Effector memory CD8-positive, alpha-beta T cell (primary cell): ENCODE data around the gene TSPYL1.
"Not testable (repeated sequence)": the region's sequence is repeated elsewhere in the genome, so short reads cannot be mapped to it uniquely, and the experiment has no call there.

Source experiments
- ATAC-seq: fragments of 150-1000 bp; cut with Tn5 transposase; replicated peaks from 2 replicates; pipeline ENCODE4 v1.10.0; 2021; ENCODE audit warnings: mild to moderate bottlenecking, moderate library complexity
- DNase-seq, 3 experiments: peaks; one replicate each; pipeline ENCODE4 v3.0.0; 2021
- H3K27ac Mint-ChIP-seq, 2 donors: one replicate each; pipeline ENCODE4 v1.8.0; 2022; ENCODE audit warnings: mild to moderate bottlenecking in 2 of 2, mixed read lengths in 2 of 2, moderate library complexity in 2 of 2
- H3K27me3 Mint-ChIP-seq, 2 donors: one replicate each; pipeline ENCODE4 v1.8.0; 2022; ENCODE audit warnings: mixed read lengths in 2 of 2
- H3K36me3 Mint-ChIP-seq: one replicate; pipeline ENCODE4 v1.8.0; 2022; ENCODE audit warnings: mild to moderate bottlenecking, moderate library complexity, mixed read lengths; ENCODE audit not compliant: insufficient read depth
- H3K4me1 Mint-ChIP-seq, 2 donors: one replicate each; pipeline ENCODE4 v1.8.0; 2022; ENCODE audit warnings: low read depth in 2 of 2, mixed read lengths in 2 of 2
- H3K4me3 Mint-ChIP-seq, 2 donors: one replicate each; pipeline ENCODE4 v1.8.0; 2022; ENCODE audit warnings: mild to moderate bottlenecking in 2 of 2, mixed read lengths in 2 of 2, moderate library complexity in 2 of 2
- H3K9me3 Mint-ChIP-seq, 2 donors: one replicate each; pipeline ENCODE4 v1.8.0; 2022; ENCODE audit warnings: mixed read lengths in 2 of 2
- total RNA-seq, 9 experiments: gene quantifications; one replicate each; lab custom pipeline; 2026; lab: John Stamatoyannopoulos, UW

TSPYL1 gene
- total RNA-seq = 137 to 424 (median 186) reads per million in 9 experiments

GRCh38 chr6:116279232-116280160 lies at the start of gene TSPYL1:
TSS of gene TSPYL1 (minus strand) at chr6:116279930. CDS start at chr6:116279830, 100 bp downstream.
- H3K27ac Mint-ChIP-seq = peak within 1 kb of the TSS; percentile 97 to 100
- peak; percentile 82 for ATAC-seq
- peaks cover 43 to 57% of the 10 kb centered on the region in 2 donors for H3K4me1 Mint-ChIP-seq

GRCh38 chr6:116329156-116329555 lies 49.4 kb upstream of the TSPYL1 start:
- no peak overlapping the region for H3K27ac Mint-ChIP-seq

More at GRCh38 chr6:116279232-116280160, at the start of gene TSPYL1:
- Mint-ChIP-seq H3K36me3 (peaks cover 57% of the 10 kb centered on the region), H3K27me3 (no peaks in the 10 kb centered on the region), H3K9me3 (no peaks in the 10 kb centered on the region), H3K4me3 (peak within 1 kb of the TSS; percentile 87 to 98)
- DNase-seq = peak; percentile 91 to 94 (median 93)

GRCh38 chr6:116328528-116328903 lies 48.8 kb upstream of the TSPYL1 start:
- H3K9me3 Mint-ChIP-seq = no peaks in the 10 kb centered on the region
- H3K4me1 Mint-ChIP-seq = no peaks in the 10 kb centered on the region
- no peaks in the 10 kb centered on the region for H3K36me3 Mint-ChIP-seq
- no peak overlapping the region for H3K4me3 Mint-ChIP-seq
- ATAC-seq = no peak
- no peak for DNase-seq
- H3K27ac Mint-ChIP-seq = no peak overlapping the region
- no peaks in the 10 kb centered on the region for H3K27me3 Mint-ChIP-seq

More at GRCh38 chr6:116329156-116329555, 49.4 kb upstream of the TSPYL1 start:
- no peak for ATAC-seq
- no peaks in the 10 kb centered on the region for H3K4me1 Mint-ChIP-seq
- no peaks in the 10 kb centered on the region for H3K27me3 Mint-ChIP-seq
- H3K36me3 Mint-ChIP-seq = no peaks in the 10 kb centered on the region
- H3K9me3 Mint-ChIP-seq = no peaks in the 10 kb centered on the region
- no peak overlapping the region for H3K4me3 Mint-ChIP-seq
- DNase-seq = no peak

DNA sequence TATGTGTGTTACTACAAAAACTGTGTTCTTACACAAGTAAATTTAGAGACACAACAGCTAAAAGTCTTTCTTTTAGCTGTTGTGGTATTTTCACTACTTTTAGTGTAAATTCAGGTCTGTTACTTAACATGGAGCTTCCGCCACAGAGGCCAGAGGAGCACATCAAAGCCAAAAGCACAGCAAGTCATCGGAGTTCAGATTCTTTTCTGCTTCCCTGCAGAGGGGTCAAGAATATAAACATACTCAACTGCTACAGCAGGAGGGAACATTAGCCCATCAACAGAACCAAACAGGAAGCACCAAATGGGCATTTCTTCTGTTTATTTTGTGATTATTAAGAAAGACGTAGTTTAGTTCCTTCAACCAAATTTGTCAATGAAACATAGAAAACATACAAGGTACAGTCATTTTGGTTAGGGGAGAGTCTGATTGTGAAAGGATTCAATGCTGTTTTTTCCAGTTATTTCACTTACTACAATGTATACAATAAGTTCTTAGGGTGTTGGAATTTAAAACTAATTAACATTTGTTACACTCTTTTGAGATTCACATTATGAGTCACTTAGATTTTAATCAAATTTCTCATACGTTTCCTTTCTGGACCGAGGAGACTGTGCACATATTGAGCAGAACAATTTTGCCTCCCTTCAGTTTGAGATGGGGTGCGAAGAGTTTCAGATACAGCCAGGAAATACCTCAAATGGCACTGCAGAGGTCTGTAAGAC lies 48.2 kb upstream of the TSPYL1 start:
- Mint-ChIP-seq H3K9me3 (no peaks in the 10 kb centered on the region), H3K4me3 (no peak overlapping the region), H3K4me1 (no peaks in the 10 kb centered on the region), H3K27me3 (no peaks in the 10 kb centered on the region), H3K36me3 (no peaks in the 10 kb centered on the region), H3K27ac (no peak overlapping the region)
- no peak for ATAC-seq
- no peak for DNase-seq

GRCh38 chr6:116326996-116327395 lies 47.3 kb upstream of the TSPYL1 start:
- ATAC-seq (no peak), DNase-seq (no peak)
- H3K27ac Mint-ChIP-seq = no peak overlapping the region
- no peaks in the 10 kb centered on the region for H3K4me1 Mint-ChIP-seq
- H3K9me3 Mint-ChIP-seq = no peaks in the 10 kb centered on the region
- H3K36me3 Mint-ChIP-seq = no peaks in the 10 kb centered on the region
- H3K27me3 Mint-ChIP-seq = no peaks in the 10 kb centered on the region
- no peak overlapping the region for H3K4me3 Mint-ChIP-seq

DNA sequence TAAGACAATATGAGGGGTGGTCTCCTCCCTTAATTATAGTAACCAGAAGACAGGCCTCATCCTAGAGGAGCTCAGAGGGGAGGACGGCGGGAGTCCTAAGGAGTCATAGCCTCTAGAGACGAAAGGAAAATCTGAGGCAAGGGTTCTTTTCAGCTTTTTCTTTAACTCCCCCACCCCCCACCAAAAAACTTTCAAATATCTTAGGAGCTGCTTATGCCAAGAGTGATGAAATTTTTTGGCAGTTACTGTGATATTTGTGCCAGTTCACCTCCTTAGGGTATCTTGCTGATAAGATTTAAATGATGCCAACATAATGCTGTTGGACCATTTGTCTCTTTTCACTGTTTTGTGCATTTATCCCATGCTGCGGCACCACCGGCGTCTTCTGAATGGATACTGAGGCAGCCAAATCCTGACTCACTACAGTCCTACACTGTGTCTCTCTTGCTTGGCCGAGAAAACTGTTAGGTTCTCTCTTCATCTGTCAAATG lies 46.5 kb upstream of the TSPYL1 start:
- no peaks in the 10 kb centered on the region for H3K9me3 Mint-ChIP-seq
- H3K4me1 Mint-ChIP-seq = no peaks in the 10 kb centered on the region
- H3K27me3 Mint-ChIP-seq = no peaks in the 10 kb centered on the region
- H3K36me3 Mint-ChIP-seq = no peaks in the 10 kb centered on the region
- H3K4me3 Mint-ChIP-seq = no peak overlapping the region
- no peak overlapping the region for H3K27ac Mint-ChIP-seq
- no peak for DNase-seq
- no peak for ATAC-seq

DNA sequence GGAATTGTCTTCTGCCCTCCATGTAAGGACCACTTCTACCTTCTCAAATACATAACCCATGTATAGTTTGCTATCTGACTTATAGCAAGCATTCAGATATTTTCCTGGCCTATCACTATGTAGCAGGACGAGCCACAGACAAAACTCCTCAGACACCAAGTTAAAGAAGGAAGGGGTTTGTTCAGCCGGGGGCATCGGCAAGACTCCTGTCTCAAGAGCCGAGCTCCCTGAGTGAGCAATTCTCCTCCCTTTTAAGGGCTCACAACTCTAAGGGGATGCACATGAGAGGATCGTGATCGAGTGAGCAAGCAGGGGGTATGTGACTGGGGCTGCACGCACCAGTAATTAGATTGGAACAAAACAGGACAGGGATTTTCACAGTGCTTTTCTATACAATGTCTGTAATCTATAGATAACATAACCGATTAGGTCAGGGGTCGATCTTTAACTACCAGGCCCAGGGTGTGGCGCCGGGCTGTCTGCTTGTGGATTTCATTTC lies 46.0 kb upstream of the TSPYL1 start:
- not testable (repeated sequence) for H3K36me3 Mint-ChIP-seq, H3K27ac Mint-ChIP-seq, H3K4me3 Mint-ChIP-seq, DNase-seq, H3K27me3 Mint-ChIP-seq, H3K9me3 Mint-ChIP-seq, ATAC-seq, H3K4me1 Mint-ChIP-seq

DNA sequence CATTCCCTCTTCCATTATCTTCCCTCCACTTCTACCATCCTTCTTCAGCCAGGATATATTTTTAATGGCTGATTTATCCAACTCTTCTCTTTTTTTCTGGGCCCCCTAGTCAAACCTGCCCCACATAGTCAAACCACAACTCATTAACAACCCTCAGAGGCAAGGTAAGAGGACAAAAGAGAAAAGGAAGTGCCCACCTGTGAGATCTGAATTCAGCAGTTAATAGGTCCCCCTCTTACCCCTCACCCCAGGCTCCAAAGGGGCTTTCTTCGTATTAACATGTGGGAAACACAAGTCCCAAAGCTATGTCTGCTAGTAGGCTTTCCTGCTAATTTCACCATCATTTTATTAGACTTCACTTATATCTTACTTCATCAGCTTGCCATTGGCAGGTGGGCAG lies 44.1 kb upstream of the TSPYL1 start:
- H3K27ac Mint-ChIP-seq = no peak overlapping the region
- no peaks in the 10 kb centered on the region for H3K36me3 Mint-ChIP-seq
- DNase-seq (no peak), ATAC-seq (no peak)
- no peaks in the 10 kb centered on the region for H3K27me3 Mint-ChIP-seq
- H3K4me3 Mint-ChIP-seq = no peak overlapping the region
- H3K4me1 Mint-ChIP-seq = no peaks in the 10 kb centered on the region
- H3K9me3 Mint-ChIP-seq = no peaks in the 10 kb centered on the region

DNA sequence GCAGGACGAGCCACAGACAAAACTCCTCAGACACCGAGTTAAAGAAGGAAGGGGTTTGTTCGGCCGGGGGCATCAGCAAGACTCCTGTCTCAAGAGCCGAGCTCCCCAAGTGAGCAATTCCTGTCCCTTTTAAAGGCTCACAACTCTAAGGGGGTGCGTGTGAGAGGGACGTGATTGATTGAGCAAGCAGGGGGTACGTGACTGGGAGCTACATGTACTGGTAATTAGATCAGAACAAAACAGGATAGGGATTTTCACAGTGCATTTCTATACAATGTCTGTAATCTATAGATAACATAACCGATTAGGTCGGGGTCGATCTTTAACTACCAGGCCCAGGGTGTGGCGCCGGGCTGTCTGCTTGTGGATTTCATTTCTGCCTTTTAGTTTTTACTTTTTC lies 42.2 kb upstream of the TSPYL1 start:
- H3K27me3 Mint-ChIP-seq, H3K36me3 Mint-ChIP-seq, H3K4me1 Mint-ChIP-seq, DNase-seq, H3K27ac Mint-ChIP-seq, ATAC-seq, H3K4me3 Mint-ChIP-seq, H3K9me3 Mint-ChIP-seq: not testable (repeated sequence)

- no peak overlapping the region for H3K4me3 Mint-ChIP-seq
- no peaks in the 10 kb centered on the region for H3K9me3 Mint-ChIP-seq
- ATAC-seq = no peak
- no peak for DNase-seq
- H3K27ac Mint-ChIP-seq = no peak overlapping the region
- H3K4me1 Mint-ChIP-seq = no peaks in the 10 kb centered on the region
- H3K36me3 Mint-ChIP-seq = no peaks in the 10 kb centered on the region
- H3K27me3 Mint-ChIP-seq = no peaks in the 10 kb centered on the region
These were observed 37.2 kb upstream of the TSPYL1 start for GRCh38 chr6:116316772-116317467.

DNA sequence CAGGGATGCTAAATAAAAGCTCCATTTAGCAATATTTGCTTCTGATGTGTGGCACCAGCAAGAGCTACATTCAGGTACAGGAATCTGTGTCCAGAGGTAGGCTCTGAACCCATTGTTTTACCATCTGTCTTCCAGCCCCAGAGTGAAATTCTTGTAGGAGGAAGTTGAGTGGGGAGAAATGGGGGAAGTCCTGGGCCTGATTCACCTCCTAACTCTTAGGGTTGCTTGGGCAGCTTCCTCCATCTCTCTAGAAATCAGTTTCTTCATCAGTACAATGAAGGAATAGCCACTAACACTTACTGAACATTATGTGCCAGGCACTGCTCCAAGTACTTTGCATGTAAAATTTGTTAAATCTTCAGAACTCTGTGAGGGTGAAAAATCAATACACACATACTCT lies 35.1 kb upstream of the TSPYL1 start:
- Mint-ChIP-seq H3K27me3 (no peaks in the 10 kb centered on the region), H3K36me3 (no peaks in the 10 kb centered on the region), H3K4me1 (peaks cover 0 to 2% of the 10 kb centered on the region in 2 donors), H3K4me3 (no peak overlapping the region), H3K9me3 (peaks cover 0 to 2% of the 10 kb centered on the region in 2 donors), H3K27ac (no peak overlapping the region)
- no peak for DNase-seq
- ATAC-seq = no peak

DNA sequence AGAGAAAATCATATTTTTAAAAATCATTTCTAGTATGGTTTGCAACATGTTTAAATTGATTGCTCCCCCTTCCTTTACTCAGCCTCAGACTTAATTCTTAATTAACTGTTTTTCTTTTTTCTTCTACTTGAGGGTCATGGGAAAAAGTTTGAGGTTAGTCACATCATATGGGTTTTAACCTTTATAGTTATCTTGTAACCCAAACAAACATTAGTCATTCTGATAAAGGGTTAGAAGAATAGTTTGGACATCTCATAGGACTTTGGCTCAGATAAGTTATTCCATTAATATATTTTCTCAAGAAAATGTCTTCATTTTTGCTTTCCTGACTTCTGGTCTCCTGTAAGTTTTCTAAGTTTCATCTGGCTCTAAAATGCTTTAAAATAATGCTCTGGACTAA lies 34.5 kb upstream of the TSPYL1 start:
- H3K4me1 Mint-ChIP-seq = peaks cover 0 to 2% of the 10 kb centered on the region in 2 donors

More for the DNA sequence above, 34.5 kb upstream of the TSPYL1 start:
- Mint-ChIP-seq H3K9me3 (peaks cover 0 to 2% of the 10 kb centered on the region in 2 donors), H3K27me3 (no peaks in the 10 kb centered on the region), H3K27ac (no peak overlapping the region), H3K36me3 (no peaks in the 10 kb centered on the region), H3K4me3 (no peak overlapping the region)
- no peak for ATAC-seq
- DNase-seq = no peak
